Measurements from ENCODE around the gene EFNA5. TPM values are rescaled to one million over a fixed set of nuclear protein-coding genes. Genes with fewer than 3 reads are reported as not detected.

Gene EFNA5
- total RNA-seq, 2 donors from 2014 or later = 5.6 to 7.2 TPM

DNA sequence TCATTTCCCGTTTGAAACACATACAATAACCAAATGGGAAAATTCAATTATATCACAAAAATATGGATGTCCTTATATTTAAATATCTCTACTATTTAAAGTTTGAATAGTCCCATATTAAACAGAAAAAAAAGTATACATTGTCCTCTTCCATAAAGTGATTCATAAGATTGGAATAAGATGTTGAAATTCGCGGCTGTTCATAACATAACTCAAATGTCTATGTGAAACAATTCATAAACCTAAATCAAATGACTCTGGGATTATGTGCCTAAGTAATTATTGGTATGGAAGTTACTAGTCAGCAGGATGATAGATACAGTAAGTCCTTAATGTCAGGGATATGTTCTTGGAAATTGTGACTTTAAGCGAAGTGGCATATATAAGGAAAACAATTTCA, 3.9 kb upstream of the EFNA5 start:
- TF ChIP-seq, protein P1, sequence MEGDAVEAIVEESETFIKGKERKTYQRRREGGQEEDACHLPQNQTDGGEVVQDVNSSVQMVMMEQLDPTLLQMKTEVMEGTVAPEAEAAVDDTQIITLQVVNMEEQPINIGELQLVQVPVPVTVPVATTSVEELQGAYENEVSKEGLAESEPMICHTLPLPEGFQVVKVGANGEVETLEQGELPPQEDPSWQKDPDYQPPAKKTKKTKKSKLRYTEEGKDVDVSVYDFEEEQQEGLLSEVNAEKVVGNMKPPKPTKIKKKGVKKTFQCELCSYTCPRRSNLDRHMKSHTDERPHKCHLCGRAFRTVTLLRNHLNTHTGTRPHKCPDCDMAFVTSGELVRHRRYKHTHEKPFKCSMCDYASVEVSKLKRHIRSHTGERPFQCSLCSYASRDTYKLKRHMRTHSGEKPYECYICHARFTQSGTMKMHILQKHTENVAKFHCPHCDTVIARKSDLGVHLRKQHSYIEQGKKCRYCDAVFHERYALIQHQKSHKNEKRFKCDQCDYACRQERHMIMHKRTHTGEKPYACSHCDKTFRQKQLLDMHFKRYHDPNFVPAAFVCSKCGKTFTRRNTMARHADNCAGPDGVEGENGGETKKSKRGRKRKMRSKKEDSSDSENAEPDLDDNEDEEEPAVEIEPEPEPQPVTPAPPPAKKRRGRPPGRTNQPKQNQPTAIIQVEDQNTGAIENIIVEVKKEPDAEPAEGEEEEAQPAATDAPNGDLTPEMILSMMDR (IDR thresholded peaks at IDR 0.05) = no peak
- TF ChIP-seq POLR2AphosphoS5 (IDR thresholded peaks at IDR 0.05) = no peak
- TF ChIP-seq POLR2A (IDR thresholded peaks at IDR 0.05) = no peak
- DNase-seq (ENCODE audit: low spot score) = no peak
- Histone ChIP-seq H3K9me3 (no peaks in the 10 kb centered on the region), H3K36me3 (no peaks in the 10 kb centered on the region), H3K27me3 (replicated peaks; ENCODE audit: insufficient read depth) (no peaks in the 10 kb centered on the region), H3K4me3 (no peak overlapping the region), H3K4me1 (replicated peaks) (no peaks in the 10 kb centered on the region), H3K27ac (no peak overlapping the region)
- 90% methylated on average over 4 of the region's 4 CpGs for WGBS
- intact Hi-C loops (cut with DNase I) = loop anchor here (10.0 kb wide), 5 partner anchors 100 to 1400 kb away; no protein-coding TSS in a partner anchor

DNA sequence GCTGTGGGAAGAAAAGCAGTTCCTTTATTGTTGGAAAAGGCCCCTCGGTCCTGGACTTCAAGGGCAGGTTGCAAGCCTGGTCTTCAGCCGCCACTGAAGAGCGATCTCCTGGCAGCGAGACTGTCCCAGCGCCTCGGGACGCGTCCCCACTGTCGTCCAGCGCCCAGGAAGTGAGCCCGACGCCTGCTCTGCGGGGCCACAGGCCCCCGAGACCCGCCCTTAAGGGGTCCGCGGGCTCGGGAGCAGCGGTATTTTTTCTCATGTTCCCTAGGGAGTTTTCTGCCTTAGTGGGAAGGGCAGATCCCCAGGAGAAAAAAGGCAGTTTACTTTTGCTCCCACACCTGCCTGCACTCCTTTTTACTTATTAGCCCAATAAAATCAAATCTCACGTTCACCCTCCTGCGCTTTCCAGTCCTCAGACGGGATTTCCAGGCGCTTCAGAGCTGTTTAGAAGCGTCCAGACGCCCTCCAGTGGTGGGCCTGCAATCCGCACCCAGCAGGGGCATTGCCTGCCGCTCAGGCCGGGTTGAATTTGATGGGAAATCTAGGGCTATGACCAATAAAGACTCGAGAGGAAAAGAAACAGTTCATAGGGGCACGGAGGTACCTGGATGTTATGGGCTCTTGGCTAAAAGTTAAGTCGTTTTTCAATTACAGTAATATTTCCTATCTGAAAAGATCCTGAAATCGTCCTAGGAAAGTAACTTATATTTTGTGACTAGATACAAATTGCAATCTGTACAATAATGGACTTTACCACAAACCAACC, 2.8 kb upstream of the EFNA5 start:
- Histone ChIP-seq H3K4me1 (replicated peaks) (no peaks in the 10 kb centered on the region), H3K27ac (peak overlapping the region; percentile 56 to 74), H3K36me3 (no peaks in the 10 kb centered on the region), H3K27me3 (replicated peaks; ENCODE audit: insufficient read depth) (no peaks in the 10 kb centered on the region), H3K4me3 (peak overlapping the region; percentile 46 to 50), H3K9me3 (no peaks in the 10 kb centered on the region)
- peak; percentile 85 for DNase-seq (ENCODE audit: low spot score)
- intact Hi-C loops (cut with DNase I) = loop anchor here (10.0 kb wide), 5 partner anchors 99 to 1399 kb away; no protein-coding TSS in a partner anchor
- TF ChIP-seq, protein P1 (IDR thresholded peaks at IDR 0.05) = peak; percentile 46 to 94 (median 88)
- TF ChIP-seq POLR2A (IDR thresholded peaks at IDR 0.05) (no peak), POLR2AphosphoS5 (IDR thresholded peaks at IDR 0.05) (peak; percentile 64)
- 3% methylated on average over 32 of the region's 32 CpGs for WGBS

DNA sequence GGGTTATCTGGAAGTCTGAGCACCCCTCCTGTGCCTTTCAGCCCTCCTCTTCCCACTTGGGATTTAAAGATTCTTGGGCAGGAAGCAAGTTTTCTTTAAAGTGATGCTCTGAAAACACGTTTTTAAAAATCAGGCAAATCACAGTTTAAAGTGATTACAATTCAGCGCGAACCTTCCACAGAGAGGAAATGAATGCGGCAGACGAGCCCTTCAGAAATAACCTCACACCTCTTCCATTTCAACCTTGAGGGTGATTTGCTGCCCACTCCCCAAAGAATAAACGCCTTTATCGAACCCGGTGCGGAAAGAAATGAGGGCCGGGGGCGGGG, 2.3 kb upstream of the EFNA5 start:
- H3K27ac ChIP-seq = peak overlapping the region; percentile 56 to 74
- intact Hi-C loops (cut with DNase I) = loop anchor here (10.0 kb wide), 5 partner anchors 98 to 1398 kb away; no protein-coding TSS in a partner anchor
- H3K4me1 ChIP-seq (replicated peaks) = no peaks in the 10 kb centered on the region
- no peak for DNase-seq (ENCODE audit: low spot score)
- no peaks in the 10 kb centered on the region for H3K36me3 ChIP-seq
- TF ChIP-seq, protein P1 (IDR thresholded peaks at IDR 0.05) = no peak
- TF ChIP-seq POLR2A (IDR thresholded peaks at IDR 0.05) = no peak
- no peak for TF ChIP-seq POLR2AphosphoS5 (IDR thresholded peaks at IDR 0.05)
- WGBS = under 1% methylated on average over 11 of the region's 11 CpGs
- no peaks in the 10 kb centered on the region for H3K27me3 ChIP-seq (replicated peaks; ENCODE audit: insufficient read depth)
- H3K4me3 ChIP-seq = peak overlapping the region; percentile 46 to 50
- no peaks in the 10 kb centered on the region for H3K9me3 ChIP-seq

DNA sequence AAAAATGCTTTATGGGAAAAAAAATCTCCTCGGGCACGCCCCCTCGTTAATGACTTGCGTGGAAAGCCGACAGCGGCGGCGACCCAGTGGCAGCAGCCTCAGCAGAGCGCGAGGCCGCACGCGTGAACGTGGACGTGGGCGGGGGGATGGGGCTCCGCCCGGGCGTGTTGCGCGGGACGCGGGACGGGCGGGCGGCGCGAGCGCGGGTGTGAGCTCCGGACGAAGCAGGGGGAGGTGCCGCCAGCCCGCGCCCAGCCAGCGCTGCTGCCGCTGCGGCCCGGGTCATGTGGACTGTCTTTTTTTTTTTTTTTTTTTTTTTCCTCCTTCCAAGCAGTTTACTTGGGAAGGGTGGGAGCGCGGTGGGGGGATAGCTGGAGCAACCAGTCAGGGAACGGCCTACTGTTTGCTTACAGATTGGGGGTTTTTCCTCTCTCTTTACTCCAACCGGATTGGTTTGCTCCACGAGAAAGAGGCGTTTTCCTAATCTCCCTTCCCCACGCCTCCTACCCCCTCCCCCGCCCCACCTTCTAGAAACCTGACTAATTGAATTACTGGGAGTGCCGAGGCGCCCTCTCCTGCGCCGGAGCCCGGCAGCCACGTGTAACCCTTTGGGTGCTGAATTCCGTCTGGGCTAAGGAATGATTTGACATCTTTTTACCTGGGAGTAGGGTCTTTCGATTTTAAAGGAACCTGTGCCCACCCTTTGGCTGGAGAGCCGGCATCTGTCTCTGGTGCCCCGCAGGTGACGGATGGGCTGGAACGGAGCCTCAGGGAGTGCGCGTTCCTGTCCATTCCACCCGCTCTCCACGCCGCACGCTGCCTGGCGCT, 1.7 kb upstream of the EFNA5 start:
- TF ChIP-seq POLR2A (IDR thresholded peaks at IDR 0.05) (peak; percentile 33), POLR2AphosphoS5 (IDR thresholded peaks at IDR 0.05) (no peak)
- no peaks in the 10 kb centered on the region for H3K27me3 ChIP-seq (replicated peaks; ENCODE audit: insufficient read depth)
- peak overlapping the region; percentile 66 to 74 for H3K27ac ChIP-seq
- intact Hi-C loops (cut with DNase I) = loop anchor here (10.0 kb wide), 5 partner anchors 98 to 1398 kb away; no protein-coding TSS in a partner anchor
- no peaks in the 10 kb centered on the region for H3K4me1 ChIP-seq (replicated peaks)
- WGBS = under 1% methylated on average over 64 of the region's 66 CpGs
- peak; percentile 89 for DNase-seq (ENCODE audit: low spot score)
- peak overlapping the region; percentile 46 to 50 for H3K4me3 ChIP-seq
- H3K9me3 ChIP-seq = no peaks in the 10 kb centered on the region
- no peaks in the 10 kb centered on the region for H3K36me3 ChIP-seq

DNA sequence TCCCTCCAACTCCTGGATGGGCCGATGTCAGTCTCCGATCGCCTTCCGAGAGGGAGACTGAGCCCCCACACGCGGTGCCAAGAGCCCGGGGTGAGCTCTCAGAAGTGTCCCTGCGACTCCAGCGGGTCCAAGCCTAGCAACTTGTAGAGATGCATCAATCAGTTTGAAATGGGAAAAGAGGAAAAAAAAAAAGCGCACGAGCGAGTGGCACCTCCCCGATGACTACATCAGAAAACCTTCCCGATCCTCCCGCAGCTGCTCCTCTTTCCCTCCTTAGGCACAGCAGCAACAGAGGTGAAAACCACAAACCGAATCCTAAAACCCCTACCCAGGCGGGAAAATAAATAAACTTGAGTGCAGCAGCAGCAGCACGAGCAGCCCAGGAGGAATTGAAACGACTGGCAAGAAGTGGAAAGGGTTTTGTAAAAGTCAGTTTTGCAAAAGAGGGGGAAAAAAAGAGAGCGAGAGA, 1.0 kb upstream of the EFNA5 start:
- Histone ChIP-seq H3K27me3 (replicated peaks; ENCODE audit: insufficient read depth) (no peaks in the 10 kb centered on the region), H3K9me3 (no peaks in the 10 kb centered on the region), H3K4me1 (replicated peaks) (no peaks in the 10 kb centered on the region), H3K36me3 (no peaks in the 10 kb centered on the region), H3K4me3 (peak overlapping the region; percentile 46 to 50), H3K27ac (peak overlapping the region; percentile 66 to 71)
- DNase-seq (ENCODE audit: low spot score) = no peak
- WGBS = 1% methylated on average over 20 of the region's 20 CpGs
- TF ChIP-seq POLR2A (IDR thresholded peaks at IDR 0.05) (no peak), POLR2AphosphoS5 (IDR thresholded peaks at IDR 0.05) (no peak)
- TF ChIP-seq, protein P1 (IDR thresholded peaks at IDR 0.05) = no peak
- intact Hi-C loops (cut with DNase I) = loop anchor here (10.0 kb wide), 5 partner anchors 97 to 1397 kb away; no protein-coding TSS in a partner anchor

All from prostate gland (tissue), 2 donors.